Right hindlimb (tissue), 1 donor: ENCODE measurements around the gene WBP11.
A peak's percentile ranks its signal among the peaks of the same experiment; 100 is the strongest.
"Not testable (repeated sequence)": the region's sequence is repeated elsewhere in the genome, so short reads cannot be mapped to it uniquely, and the experiment has no call there.

ENCODE experiments used
- DNase-seq: peaks from one replicate; pipeline ENCODE4 v3.0.0-alpha.2; 2018

Gene WBP11

GRCh38 chr12:14771651-14772137 is 31.6 kb downstream of the WBP11 start:
- DNase-seq, result peak; percentile 37

- DNase-seq, result peak; percentile 95
Measured at GRCh38 chr12:14770496-14771461, 32.5 kb downstream of the WBP11 start.

- peak; percentile 86 for DNase-seq
Measured at GRCh38 chr12:14769969-14770495, 33.2 kb downstream of the WBP11 start.

- peak; percentile 75 for DNase-seq
Measured at GRCh38 chr12:14769466-14769968, 33.8 kb downstream of the WBP11 start.

GRCh38 chr12:14768823-14769405 is 34.4 kb downstream of the WBP11 start:
- no peak for DNase-seq

GRCh38 chr12:14767617-14768016 is 35.7 kb downstream of the WBP11 start:
- DNase-seq, result no peak

GRCh38 chr12:14766649-14767215 is 36.5 kb downstream of the WBP11 start:
- DNase-seq, result no peak

GRCh38 chr12:14766020-14766419 is 37.3 kb downstream of the WBP11 start:
- DNase-seq, result not testable (repeated sequence)

- no peak for DNase-seq
Measured at GRCh38 chr12:14765398-14765797, 37.9 kb downstream of the WBP11 start.

GRCh38 chr12:14759711-14760280 is 43.5 kb downstream of the WBP11 start:
- DNase-seq, result not testable (repeated sequence)

- DNase-seq, result peak; percentile 19
Measured at GRCh38 chr12:14756334-14757143, 46.7 kb downstream of the WBP11 start.

- DNase-seq, result no peak
Measured at GRCh38 chr12:14751986-14752385, 51.3 kb downstream of the WBP11 start.

GRCh38 chr12:14743061-14743460 is 60.2 kb downstream of the WBP11 start:
- DNase-seq, result no peak

GRCh38 chr12:14741942-14742341 is 61.3 kb downstream of the WBP11 start:
- no peak for DNase-seq

- no peak for DNase-seq
Measured at GRCh38 chr12:14741153-14741552, 62.1 kb downstream of the WBP11 start.

- not testable (repeated sequence) for DNase-seq
Measured at GRCh38 chr12:14736441-14736840, 66.8 kb downstream of the WBP11 start.
